NCI-H2081 treated with DMSO at 0.1 percent for 48 hours (cell line): ENCODE results near the gene STRN.
"Not testable (repeated sequence)": the region's sequence is repeated elsewhere in the genome, so short reads cannot be mapped to it uniquely, and the experiment has no call there.

ENCODE experiments used
- DNase-seq: peaks from one replicate; lab custom pipeline; 2025; lab: John Stamatoyannopoulos, UW

The STRN gene

DNA sequence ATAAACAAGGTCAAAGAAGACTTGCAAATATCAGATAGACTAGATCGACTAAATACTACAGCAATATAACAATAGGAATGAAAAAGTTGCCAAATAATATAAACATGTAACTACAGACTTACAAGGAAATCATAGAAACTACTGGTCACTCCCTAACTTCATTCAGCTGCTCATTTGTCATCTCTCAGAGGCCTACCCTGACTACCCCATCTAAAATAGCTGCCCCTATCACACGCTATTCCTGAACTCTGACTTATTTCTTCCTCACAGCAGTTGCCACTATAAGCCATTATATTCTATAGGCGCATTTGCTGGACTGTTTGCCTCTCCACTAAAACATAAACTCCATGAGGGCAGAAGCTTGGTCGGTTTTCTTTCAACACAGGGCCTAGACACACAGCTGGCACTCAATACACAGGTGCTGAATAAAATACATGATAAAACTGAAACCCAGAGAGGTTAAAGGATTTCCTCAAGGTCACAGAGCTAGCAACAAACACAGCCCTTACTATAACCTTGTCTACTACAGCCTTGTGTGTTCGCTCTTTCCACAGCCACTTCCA is 1.8 kb downstream of the STRN start:
- no peak for DNase-seq

DNA sequence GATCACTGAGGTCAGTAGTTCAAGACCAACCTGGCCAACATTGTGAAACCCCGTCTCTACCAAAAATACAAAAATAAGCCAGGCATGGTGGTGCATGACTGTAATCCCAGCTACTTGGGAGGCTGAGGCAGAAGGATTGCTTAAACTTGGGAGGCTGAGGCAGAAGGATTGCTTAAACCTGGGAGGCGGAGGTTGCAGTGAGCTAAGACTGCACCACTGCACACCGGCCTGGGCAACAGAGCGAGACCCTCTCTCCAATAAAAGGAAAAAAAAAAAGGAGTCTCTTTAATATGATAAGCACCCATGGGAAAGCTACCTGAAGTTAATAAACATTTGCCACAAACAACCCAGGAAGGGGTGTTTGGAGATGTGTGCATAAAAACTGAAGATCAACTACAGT is 2.6 kb downstream of the STRN start:
- DNase-seq: no peak

DNA sequence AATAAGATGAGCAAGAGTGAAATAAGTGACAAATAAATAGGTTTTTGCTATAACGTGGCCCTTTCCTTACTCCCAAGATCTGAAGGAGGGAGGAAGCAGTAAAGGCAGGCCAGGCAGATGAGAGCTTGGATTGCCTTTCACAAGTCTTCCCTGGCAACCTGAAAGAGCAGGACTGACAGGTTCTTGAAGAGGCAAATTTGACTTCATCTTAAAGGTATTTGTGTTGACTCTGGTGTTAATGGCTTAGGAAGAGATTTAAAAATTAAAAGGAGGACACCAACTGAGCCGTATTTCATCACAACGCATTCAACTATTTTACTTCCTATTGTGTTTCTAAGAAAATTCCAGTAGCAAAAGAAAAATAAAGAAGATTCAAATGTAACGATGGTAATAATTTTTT is 3.2 kb downstream of the STRN start:
- no peak for DNase-seq

DNA sequence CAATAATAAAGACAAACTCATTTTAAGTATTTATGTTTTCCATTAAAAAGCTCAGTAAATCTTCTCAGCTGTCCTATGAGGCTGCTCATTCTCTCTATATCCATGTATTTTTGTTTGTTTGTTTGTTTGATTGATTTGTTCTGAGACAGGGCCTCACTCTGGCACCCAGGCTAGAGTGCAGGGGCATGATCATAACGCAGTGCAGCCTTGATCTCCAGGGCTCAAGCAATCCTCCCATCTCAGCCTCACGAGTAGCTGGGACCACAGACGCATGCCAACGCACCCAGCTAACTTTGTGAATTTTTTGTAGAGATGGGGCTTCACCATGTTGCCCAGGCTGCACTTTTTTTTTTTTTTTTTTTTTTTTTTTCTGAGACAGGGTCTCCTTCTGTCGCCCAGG is 5.6 kb downstream of the STRN start:
- DNase-seq: no peak

DNA sequence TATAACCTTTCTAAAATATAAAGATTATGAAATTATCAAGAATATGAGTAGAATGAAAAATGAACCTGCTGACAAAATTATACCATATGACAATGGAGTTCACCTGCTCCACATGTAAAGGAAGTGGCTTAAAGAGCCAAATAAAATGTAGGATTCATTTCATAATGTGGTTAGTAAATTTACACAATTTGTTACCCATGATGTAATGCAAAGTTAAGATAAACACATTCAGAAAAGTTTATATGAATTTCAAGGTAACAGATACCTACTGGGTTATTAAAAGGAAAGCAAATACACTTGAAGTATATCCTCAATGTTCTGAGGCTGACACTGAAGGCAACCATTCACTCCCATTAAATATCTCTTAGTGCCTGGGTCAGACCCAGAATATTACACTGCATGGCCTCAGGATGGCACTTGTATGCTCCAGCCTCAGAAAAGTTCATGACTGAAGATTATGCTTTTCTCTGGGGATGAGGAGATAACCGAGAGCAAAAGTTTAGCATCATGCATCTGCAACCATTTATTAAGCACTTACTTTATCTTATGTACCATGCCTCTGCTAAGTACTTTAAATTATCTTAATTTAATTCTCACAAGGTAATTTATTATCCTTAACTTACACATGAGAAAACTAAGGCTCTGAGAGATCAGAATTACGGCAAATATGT is 6.2 kb downstream of the STRN start:
- no peak for DNase-seq

DNA sequence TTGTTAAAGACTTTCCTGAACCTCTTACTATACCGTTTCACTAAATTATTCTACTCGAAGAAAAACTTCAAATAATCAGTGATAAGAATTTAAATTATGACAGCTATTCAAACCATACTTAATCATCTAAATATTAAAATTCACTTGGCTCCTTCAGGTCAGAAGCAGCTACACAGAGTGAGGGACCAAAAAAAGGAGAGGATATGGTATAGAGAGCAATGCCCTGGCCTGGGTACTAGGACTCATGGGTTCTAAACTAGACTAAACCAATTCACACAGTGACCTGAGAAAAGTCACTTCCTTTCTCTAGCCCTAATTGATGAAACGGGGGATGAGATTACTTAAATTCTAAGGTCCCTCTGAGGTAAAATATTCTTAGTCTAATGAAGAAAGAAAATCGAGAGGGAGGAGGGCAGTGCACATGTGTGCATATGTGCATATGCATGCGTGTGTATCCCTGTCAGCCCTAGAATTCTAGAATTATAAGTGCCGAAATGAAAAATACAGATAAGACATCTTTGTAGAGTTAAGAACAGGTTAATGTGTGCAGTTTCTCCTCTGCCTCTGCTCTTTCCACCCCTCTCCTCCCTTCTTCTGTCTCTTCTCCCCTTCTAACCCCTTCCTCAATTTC is 11.2 kb downstream of the STRN start:
- DNase-seq: no peak

DNA sequence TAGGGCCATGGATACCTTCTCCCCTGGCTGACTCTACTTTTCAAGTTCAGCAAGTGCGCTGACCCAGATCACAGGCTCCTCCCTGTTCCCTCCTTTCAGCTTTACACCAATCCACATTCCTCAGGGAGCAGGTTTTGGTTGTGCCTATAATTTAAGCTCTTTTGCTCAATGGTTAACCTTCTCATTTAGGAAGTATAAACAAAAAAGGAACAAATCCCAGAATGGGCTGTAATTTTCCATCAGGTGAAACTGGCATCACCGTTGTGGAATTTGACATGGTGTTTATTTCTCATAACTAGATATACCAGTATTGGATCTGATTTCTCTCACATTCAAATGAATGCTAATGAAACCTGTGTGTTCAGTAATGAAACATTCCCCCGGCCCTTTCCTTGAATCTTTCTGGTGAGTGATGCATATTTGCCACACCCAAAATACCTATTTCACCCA is 13.6 kb downstream of the STRN start:
- no peak for DNase-seq

DNA sequence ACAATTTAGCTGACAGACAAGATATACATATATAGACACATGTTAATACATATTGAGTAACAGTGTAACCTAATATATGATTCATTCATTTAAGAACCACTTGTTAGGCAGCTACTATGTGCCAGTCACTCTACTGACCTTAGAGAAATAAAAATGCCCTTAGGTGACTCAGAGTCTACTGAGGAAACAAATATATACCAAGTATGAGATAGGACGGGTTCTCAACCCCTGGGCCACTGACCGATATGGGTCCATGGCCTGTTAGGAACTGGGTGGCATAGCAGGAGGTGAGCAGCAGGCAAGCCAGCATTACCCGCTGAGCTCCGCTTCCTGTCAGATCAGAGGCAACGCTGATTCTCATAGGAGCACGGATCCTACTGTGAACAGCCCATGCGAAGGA is 14.8 kb downstream of the STRN start:
- DNase-seq: no peak

DNA sequence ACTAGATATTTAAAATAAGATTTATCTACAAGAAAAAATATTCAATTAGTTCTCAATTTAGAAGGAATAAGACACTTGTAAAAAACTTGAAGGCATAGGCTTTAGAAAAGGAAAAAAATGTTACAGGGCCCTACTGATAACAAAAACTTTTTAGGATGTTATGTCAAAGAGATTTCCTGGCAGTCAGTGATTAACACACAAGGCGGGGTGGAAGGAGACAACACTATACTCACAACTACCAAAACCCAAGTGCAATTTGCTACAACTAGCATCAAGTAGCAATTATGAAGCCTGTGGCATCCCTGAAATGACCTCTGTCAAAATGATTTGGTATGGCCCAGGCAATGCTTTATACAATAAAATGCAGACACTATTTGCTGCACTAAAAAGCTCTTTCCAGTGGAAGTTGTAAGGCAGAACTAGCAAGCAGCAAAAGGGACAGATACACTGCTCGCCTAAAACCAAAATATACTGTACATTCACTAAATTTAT is 15.3 kb downstream of the STRN start:
- DNase-seq: no peak

DNA sequence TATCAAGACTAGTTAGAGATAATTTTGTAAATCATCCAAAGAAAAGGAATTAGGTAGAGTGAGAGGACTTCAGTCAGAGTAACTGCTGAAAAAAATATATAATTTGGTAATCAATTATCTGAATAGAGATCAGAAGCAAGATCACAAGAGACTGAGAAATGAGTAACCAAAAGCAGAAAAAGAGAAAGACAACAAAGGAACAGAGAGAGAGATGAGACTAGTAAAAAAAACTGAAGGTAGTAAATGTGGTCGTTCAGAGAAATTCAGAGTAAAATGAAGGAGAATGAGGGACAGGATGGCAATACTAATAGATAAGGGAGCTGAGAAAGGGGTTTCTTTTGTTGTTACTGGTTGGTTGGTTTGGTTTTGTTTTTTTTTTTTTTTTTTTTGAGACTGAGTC is 16.5 kb downstream of the STRN start:
- DNase-seq: no peak

DNA sequence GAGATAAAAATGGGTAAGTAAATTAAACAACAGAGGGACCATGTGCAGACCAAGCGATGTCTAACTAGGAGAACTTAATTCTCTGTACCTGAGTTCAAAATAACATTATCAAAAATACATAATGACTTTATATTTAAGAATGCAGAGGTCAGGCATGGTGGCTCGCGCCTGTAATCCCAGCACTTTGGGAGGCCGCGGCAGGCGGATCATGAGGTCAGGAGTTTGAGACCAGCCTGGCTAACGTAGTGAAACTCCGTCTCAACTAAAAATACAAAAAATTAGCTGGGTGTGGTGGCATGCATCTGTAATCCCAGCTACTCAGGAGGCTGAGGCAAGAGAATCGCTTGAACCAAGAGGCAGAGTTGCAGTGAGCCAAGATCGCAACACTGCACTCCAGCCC is 21.1 kb downstream of the STRN start:
- not testable (repeated sequence) for DNase-seq

DNA sequence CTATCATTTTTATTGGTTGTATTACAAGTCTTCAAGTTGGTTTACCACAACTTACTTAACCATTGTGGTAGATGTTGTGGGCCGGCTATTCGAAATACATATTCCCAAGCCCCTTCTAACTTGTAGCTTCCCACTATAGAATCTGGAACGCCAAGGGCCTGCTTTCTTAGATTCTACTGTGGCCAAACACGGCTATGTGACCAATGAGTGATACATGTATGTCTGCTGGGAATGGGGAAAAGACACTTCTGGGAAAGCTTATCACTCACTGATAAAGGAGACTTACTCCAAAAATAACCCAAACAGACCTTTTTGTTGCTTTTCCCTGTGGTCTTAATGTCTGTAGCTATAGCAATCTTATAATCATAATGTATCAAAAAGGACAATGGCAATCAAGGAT is 24.5 kb downstream of the STRN start:
- no peak for DNase-seq

DNA sequence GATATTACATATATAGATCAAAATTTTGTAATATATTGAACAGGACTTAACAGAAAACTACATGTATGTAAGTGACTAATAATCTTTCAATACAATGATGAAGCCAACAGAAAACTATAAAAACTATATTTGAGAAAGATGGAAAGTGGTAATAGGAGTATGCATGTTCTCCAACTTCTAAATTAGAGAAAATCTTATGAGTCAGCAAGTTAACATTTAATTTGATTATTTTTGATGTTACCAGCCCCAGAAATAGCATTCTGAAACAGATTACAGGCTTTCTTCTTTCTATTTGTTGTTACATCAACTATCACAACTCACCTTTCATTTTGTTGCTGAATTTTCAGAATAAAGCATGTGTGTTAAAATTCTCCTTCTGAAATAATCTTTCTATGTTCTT is 29.8 kb downstream of the STRN start:
- not testable (repeated sequence) for DNase-seq

DNA sequence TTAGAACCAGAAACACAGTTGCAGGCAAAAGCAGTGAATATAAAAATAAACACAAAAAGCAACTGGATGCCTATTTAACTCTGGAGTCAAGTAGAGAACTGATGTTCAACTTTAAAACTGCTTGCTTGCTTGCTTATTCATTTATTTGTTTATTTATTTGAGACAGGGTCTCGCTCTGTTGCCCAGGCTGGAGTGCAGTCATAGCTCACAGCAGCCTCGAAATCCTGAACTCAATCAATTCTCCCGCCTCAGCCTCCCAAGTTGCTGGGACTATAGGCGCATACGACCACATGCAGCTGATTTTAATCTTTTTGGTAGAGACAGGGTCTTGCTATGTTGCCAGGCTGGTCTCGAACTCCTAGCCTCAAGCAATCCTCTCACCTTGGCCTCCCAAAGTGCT is 34.6 kb downstream of the STRN start:
- not testable (repeated sequence) for DNase-seq

DNA sequence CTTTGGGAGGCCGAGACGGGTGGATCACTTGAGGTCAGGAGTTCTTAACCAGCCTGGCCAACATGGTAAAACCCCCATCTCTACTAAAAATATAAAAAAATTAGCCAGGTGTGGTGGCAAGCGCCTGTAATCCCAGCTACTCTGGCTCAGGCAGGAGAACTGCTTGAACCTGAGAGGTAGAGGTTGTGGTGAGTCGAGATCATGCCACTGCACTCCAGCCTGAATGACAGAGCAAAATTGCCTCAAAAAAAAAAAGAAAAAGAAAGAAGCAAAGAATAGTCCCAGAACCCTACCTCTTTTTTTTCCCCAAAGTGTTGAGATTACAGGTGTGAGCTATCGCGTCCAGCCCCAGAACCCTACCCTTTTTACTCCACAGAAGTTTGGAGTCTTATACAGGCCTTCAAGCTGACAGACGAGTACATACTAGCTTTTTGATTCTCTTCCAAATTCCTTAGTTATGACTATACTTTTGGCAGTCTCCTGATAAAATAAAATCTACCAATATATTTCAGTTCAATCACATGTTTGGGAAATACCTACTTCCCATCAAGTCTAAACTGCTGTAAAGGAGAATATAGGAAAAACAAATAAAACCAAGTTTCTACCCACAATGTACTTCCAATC is 35.4 kb downstream of the STRN start:
- DNase-seq: not testable (repeated sequence)

DNA sequence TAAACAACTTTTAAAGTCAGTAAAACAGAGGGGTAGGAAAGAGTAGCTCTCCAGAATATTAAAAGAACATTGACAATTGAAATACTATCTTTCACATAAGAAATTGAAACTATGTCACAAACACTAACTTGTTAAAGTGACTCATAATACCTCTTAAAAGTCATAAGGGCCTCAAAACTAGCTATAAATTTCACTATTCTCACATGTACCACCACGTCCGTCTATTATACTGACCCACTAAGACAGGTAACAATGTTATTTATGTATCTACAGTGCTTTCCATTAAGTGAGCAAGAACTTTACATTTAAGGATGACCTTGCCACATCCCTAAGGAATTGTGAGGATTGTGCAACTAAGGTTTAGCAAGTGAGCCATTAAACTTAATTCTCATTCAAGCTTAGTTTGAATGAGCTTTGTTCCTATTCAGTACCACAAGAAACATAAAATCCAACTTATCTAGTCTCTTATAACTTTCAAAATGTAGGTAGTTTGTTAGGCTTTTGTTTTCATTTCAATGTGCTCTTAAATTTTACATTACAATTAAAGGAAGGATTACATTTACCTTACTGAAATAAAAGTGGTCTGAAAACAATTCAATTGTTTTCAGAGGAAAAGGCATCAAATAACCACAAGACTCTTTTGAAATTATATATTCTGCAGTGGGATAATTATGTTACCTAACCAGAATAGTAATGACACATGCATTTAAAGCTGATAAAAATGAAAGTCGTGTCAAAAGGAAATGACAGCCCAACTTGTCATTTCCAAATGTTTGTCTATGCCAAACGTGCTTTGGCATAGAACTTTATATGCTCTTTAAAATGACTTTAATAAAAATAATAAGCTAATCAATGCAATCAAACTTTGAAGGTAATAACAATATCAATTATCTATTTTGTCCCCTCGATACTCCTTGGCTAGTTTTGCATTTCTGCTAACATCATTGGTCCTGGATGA is 39.9 kb downstream of the STRN start:
- DNase-seq: not testable (repeated sequence)

DNA sequence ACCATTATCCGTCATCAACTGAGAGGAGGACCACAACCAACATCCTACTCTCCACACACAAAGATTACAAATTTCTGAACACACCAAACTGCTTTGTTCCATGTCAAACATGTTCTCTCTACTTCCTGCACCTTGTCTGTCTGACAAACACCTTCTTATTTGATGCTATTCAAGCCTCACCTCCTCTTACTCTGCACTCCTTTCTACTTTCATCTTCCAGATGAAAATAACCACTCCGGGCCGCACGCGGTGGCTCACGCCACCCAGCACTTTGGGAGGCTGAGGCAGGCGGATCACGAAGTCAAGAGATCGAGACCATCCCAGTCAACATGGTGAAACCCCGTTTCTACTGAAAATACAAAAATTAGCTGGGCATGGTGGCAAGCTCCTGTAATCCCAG is 43.7 kb downstream of the STRN start:
- DNase-seq: not testable (repeated sequence)

DNA sequence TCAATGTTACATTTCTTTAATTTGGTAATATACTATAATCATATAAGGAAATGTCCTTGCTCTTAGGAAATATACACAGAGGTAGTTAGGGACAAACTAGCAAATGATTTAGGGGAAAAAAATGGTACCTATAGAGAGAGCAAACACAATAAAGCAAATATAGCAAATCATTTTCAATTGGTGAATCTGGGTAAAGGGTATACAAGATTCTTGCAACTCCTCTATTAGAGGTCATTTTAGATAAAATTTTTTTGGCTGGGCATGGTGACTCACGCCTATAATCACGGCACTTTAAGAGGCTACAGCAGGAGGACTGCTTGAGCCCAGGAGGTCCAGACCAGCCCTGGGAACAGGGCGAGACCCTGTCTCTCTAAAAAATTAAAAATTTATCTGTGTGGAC is 44.4 kb downstream of the STRN start:
- no peak for DNase-seq

DNA sequence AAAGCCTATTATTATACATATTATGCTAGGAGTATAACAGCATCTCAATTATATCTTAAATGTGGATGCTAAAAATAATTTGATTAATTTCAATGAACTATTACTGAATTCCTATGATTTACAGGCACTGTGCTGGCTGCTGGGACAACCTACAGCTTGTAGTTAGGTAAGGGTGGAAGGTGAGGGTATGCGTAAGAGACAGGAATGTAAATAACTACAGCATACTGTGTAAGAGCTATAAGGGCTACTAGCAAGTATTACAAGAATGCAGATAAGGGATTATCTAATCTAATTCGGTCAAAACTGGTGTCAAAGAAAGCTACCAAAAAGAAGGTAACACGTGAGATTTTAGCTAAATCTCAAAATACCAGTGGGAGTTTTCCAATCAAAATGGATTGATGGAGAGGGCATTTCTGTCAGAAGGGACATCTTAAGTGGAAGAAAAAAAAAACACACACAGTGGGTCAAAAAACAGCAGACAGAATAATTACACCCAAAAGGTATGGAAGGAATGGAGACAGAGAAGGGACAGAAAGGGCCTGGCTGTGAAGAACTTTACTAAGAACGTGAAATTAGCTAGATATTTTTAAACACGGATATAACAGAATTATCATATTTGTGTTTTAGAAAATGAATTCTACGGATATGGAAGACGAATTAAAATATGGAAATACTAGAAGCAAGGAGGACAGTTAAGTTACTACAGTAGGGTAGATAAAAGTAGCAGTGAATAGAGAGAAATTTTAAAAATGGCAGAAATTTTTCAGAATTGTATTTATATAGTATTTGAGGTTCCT is 47.1 kb downstream of the STRN start:
- no peak for DNase-seq

DNA sequence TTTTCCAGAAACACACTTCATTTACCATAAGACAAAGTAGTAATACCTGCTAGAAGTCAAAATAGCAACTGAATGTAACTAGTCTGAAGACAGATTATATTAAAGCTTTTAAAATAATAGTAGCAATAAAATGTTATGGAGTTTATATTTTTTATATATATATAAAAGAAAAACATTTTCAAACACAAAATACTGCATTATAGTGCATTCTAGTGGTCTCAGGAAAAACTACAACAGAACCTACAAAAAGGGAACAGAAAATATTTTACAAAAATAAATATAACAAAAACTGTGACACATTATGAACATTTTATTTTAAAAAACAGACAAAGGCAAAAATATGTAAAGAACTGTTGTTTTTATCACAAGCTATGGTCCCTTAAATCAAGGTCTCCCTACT is 48.0 kb downstream of the STRN start:
- DNase-seq: no peak

DNA sequence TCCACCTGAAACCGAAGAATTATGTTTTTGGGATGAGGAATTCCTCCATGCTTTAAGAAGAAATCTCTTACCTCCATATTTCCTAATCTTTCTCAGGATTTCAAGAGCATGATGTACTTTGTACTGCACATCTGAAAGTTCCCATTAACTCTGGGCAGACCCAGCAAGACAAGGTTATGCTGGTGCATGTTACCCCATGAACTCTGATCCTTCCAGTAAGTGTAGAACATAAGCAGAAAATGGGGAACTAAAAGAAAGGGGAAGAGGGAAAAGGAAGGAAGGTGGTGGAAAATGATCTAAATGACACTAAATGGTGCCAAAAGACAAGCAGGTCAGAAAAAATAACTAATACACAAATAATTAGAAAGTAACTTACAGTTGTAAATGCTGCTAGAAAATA is 50.7 kb downstream of the STRN start:
- no peak for DNase-seq
